Spleen (tissue), 11 donors: ENCODE data around the gene TRPM1. TPM values are rescaled to one million over a fixed set of nuclear protein-coding genes. Genes with fewer than 3 reads are reported as not detected.

ENCODE experiments used
- DNase-seq: peaks from one replicate; pipeline ENCODE4 v3.0.0-alpha.2; 2020
- H3K27ac ChIP-seq, 8 donors: fragments of 200-600 bp; sonication (generic) in 7 of 8; 1 replicate in 4 of 8; 2 replicates in 4 of 8; pipeline versions ENCODE4 v1.5.0 to v1.8.0; 2016 to 2021; ENCODE audit warnings: inconsistent platforms in 4 of 8, mild to moderate bottlenecking in 4 of 8, moderate library complexity in 1 of 8
- H3K27me3 ChIP-seq, 7 donors: fragments of 200-600 bp; sonication (generic) in 6 of 7; replicated peaks in 1 of 7; 1 replicate in 4 of 7; 2 replicates in 3 of 7; pipeline versions ENCODE4 v1.5.0 to v1.8.0; 2016 to 2021; ENCODE audit warnings: inconsistent platforms in 3 of 7, mild to moderate bottlenecking in 1 of 7
- H3K36me3 ChIP-seq, 6 donors: fragments of 200-600 bp; sonication (generic) in 5 of 6; 1 replicate in 4 of 6; 2 replicates in 2 of 6; pipeline versions ENCODE4 v1.5.0 to v1.8.0; 2016 to 2021; ENCODE audit warnings: inconsistent platforms in 2 of 6
- H3K4me1 ChIP-seq, 6 donors: fragments of 200-600 bp; sonication (generic) in 5 of 6; 1 replicate in 3 of 6; 2 replicates in 3 of 6; pipeline versions ENCODE4 v1.5.0 to v1.8.0; 2016 to 2021; ENCODE audit warnings: inconsistent platforms in 3 of 6
- H3K4me3 ChIP-seq, 8 donors: fragments of 200-600 bp; sonication (generic) in 7 of 8; 1 replicate in 4 of 8; 2 replicates in 4 of 8; pipeline versions ENCODE4 v1.5.0 to v1.8.0; 2016 to 2021; ENCODE audit warnings: inconsistent platforms in 4 of 8, mild to moderate bottlenecking in 4 of 8, moderate library complexity in 2 of 8
- H3K9me3 ChIP-seq, 8 donors: fragments of 200-600 bp; sonication (generic) in 7 of 8; 1 replicate in 4 of 8; 2 replicates in 4 of 8; pipeline versions ENCODE4 v1.5.0 to v1.8.0; 2016 to 2021; ENCODE audit warnings: inconsistent platforms in 4 of 8
- CTCF ChIP-seq, 11 experiments: fragments of 200-600 bp in 7 of 11; fragments of 450-650 bp in 4 of 11; sonication (generic) in 4 of 11; IDR thresholded peaks in 8 of 11; conservative IDR thresholded peaks in 3 of 11; 1 replicate in 7 of 11; 2 replicates in 4 of 11; pipeline versions ENCODE4 v1.4.0 to v1.8.0; 2016 to 2021; ENCODE audit warnings: antibody characterized with exemption in 11 of 11, inconsistent platforms in 4 of 11, mild to moderate bottlenecking in 1 of 11
- POLR2A ChIP-seq, 3 donors: fragments of 450-650 bp; IDR thresholded peaks; one replicate each; pipeline ENCODE4 v1.5.1; 2017; ENCODE audit warnings: antibody characterized with exemption in 3 of 3, mild to moderate bottlenecking in 1 of 3
- POLR2AphosphoS5 ChIP-seq, 3 donors: sonication (generic); formaldehyde crosslinking; IDR thresholded peaks; one replicate each; pipeline ENCODE4 v1.5.1; 2017; ENCODE audit warnings: antibody characterized with exemption in 3 of 3
- WGBS, 5 donors: extraction: QIAGEN DNeasy Blood & Tissue Kit in 3 of 5; methylation state at CpG; one replicate each; pipeline versions ENCODE4 v1.1.5 to v1.1.7; 2013 to 2018; 5-methylcytosine and 5-hydroxymethylcytosine counted together
- intact Hi-C: fragments of 100-400 bp; cut with DNase I; formaldehyde crosslinking; loops from one replicate; pipeline ENCODE4 v1.15.0; 2023; ENCODE audit warnings: low total_unique reads
- polyA plus RNA-seq, 3 donors: library from polyadenylated mRNA; stranded (reverse); fragments of 200-250 nt; gene quantifications; one replicate each; pipeline ENCODE4 v1.2.1, GENCODE V29; 2013
- total RNA-seq, 7 donors: library from RNA; depleted of rRNA in 3 of 7; stranded (reverse); fragments of >200 nt in 3 of 7; fragmentation: NEBNext Ultra II Directional in 4 of 7; extraction: Animal tissue kit (Norgen Biotek cat#: 25700) in 4 of 7; gene quantifications; one replicate each; pipeline versions ENCODE4 v1.1.0 to v1.2.1, GENCODE V29; 2016 to 2021
- donor health status: healthy with polysubstance abuse.
- donor health status: DM: no; HTN: no; CAD: no; lungs with moderate emphysema.
- donor health status: DM: no; HTN: no; CAD: no.
- donor health status: Bipolar disorder and iron deficiency.
- donor health status: healthy.
- donor health status: DM: no; HTN: no; CAD: no.
- donor health status: DM: yes; HTN: yes; CAD: no.

Gene TRPM1
- total and polyA plus RNA-seq, 10 donors, result 0.06 to 0.42 TPM; not detected in 8

DNA sequence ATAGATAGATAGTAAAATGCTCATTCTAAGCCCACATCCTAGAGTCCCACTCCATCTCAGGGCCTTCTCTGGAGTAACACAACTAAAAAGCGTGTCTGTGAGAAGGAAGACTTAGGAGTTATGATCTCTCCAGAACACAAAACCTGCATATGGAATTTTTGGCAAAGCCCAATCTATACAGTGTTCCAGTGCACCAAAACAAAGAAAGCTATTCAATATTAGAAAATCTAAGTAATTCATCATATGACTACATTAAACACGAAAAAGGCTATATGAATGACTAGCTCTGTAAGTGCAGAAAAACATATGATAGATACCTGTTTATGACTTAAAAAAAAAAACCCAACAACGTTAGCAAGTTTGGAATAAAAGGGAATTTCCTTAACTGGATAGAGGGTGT, 137.8 kb downstream of the TRPM1 start:
- 81 to 88% (median 83%) methylated on average over 3 of the region's 3 CpGs for WGBS, 5 donors
- H3K27me3 ChIP-seq, result no peaks in the 10 kb centered on the region
- H3K27ac ChIP-seq, result no peak overlapping the region
- peaks cover 0 to 21% (median 4%) of the 10 kb centered on the region in 6 donors for H3K4me1 ChIP-seq
- no peak for DNase-seq
- TF ChIP-seq POLR2A (IDR thresholded peaks at IDR 0.05), result no peak
- TF ChIP-seq POLR2AphosphoS5 (IDR thresholded peaks at IDR 0.05), result no peak
- no peak for TF ChIP-seq CTCF (IDR thresholded peaks at IDR 0.05 in 8 of 11, conservative IDR thresholded peaks at IDR 0.05 in 3 of 11)
- intact Hi-C loops, result no loop called here
- no peaks in the 10 kb centered on the region for H3K9me3 ChIP-seq
- H3K36me3 ChIP-seq, result peaks cover 0 to 96% (median 45%) of the 10 kb centered on the region in 6 donors
- no peak overlapping the region for H3K4me3 ChIP-seq

DNA sequence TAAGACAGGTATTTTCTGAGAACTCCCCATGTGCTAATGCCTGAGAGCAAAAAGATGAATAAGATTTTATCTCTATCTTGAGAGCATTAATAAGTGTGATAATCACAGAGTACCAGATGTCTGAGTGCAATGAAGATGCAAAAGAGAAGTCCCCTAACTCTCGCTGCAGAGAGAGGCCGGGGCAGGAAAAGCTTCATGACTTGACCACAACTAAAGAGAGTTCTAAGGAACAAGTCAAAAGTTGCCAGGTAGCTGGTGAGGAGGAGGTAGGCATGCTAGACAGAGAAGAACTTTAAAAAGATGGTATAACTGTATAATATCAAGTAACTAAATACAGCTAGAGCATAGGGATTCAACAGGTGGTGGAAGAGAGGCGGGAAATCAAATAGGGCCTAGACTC, 138.9 kb downstream of the TRPM1 start:
- intact Hi-C loops, result no loop called here
- Histone ChIP-seq H3K36me3 (peaks cover 0 to 100% (median 56%) of the 10 kb centered on the region in 6 donors), H3K4me1 (peaks cover 0 to 23% (median 2%) of the 10 kb centered on the region in 6 donors), H3K27ac (no peak overlapping the region), H3K4me3 (no peak overlapping the region), H3K9me3 (no peaks in the 10 kb centered on the region), H3K27me3 (no peaks in the 10 kb centered on the region)
- WGBS, 5 donors, result 86 to 94% (median 90%) methylated on average over 3 of the region's 3 CpGs
- DNase-seq, result no peak
- no peak for TF ChIP-seq POLR2AphosphoS5 (IDR thresholded peaks at IDR 0.05)
- no peak for TF ChIP-seq POLR2A (IDR thresholded peaks at IDR 0.05)
- TF ChIP-seq CTCF (IDR thresholded peaks at IDR 0.05 in 8 of 11, conservative IDR thresholded peaks at IDR 0.05 in 3 of 11), result no peak

- no peaks in the 10 kb centered on the region for H3K27me3 ChIP-seq
- peaks cover 0 to 23% (median 2%) of the 10 kb centered on the region in 6 donors for H3K4me1 ChIP-seq
- peaks cover 0 to 100% (median 60%) of the 10 kb centered on the region in 6 donors for H3K36me3 ChIP-seq
- H3K9me3 ChIP-seq, result no peaks in the 10 kb centered on the region
- no peak overlapping the region for H3K27ac ChIP-seq
- intact Hi-C loops, result no loop called here
- TF ChIP-seq POLR2A (IDR thresholded peaks at IDR 0.05) (no peak), CTCF (IDR thresholded peaks at IDR 0.05 in 8 of 11, conservative IDR thresholded peaks at IDR 0.05 in 3 of 11) (no peak), POLR2AphosphoS5 (IDR thresholded peaks at IDR 0.05) (no peak)
- no peak overlapping the region for H3K4me3 ChIP-seq
- no peak for DNase-seq
Observed at GRCh38 chr15:30962079-30962478, 139.4 kb downstream of the TRPM1 start.

GRCh38 chr15:30958219-30958618, 143.3 kb downstream of the TRPM1 start:
- 91 to 95% (median 93%) methylated on average over 5 of the region's 5 CpGs for WGBS, 5 donors
- Histone ChIP-seq H3K9me3 (no peaks in the 10 kb centered on the region), H3K4me1 (peaks cover 0 to 35% (median 9%) of the 10 kb centered on the region in 6 donors), H3K27me3 (no peaks in the 10 kb centered on the region), H3K27ac (no peak overlapping the region), H3K36me3 (peaks cover 0 to 100% (median 74%) of the 10 kb centered on the region in 6 donors), H3K4me3 (no peak overlapping the region)
- intact Hi-C loops, result no loop called here
- no peak for TF ChIP-seq POLR2A (IDR thresholded peaks at IDR 0.05)
- TF ChIP-seq POLR2AphosphoS5 (IDR thresholded peaks at IDR 0.05), result no peak
- DNase-seq, result no peak
